ENCODE results near the gene ATP8B4.

- no peak for TF ChIP-seq CTCF (IDR thresholded peaks at IDR 0.05 in 8 of 11, conservative IDR thresholded peaks at IDR 0.05 in 3 of 11)
- TF ChIP-seq POLR2A (IDR thresholded peaks at IDR 0.05), result no peak
These were observed 230.3 kb downstream of the ATP8B4 start for GRCh38 chr15:49888734-49889133.

All from spleen (tissue), 7 donors.